ENCODE results near the gene SPNS2.

SPNS2 gene

DNA sequence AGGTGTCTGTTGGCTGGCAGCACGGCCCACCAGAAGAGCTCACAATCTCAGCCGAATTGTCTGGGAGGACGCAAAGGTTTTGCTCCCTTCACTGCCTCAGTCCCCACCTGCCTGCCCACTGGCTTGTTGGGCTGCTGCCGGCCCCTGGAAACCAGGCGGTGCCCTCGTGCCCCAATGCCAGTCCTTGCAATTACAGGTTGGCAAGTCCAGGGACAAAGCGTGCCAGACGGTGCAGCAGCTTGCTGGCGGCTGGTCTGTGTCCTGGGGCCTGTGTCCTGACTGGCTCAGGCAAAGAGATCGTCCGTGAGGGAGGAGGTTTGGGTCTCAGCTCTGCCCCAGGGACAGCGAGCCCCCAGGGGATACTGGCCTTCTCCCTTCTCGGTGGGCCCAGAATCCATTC lies 24.6 kb upstream of the SPNS2 start:
- no peak overlapping the region for H3K9ac ChIP-seq (ENCODE audit: low read length)
- H3K36me3 ChIP-seq (ENCODE audit: insufficient read depth, low read length): no peaks in the 10 kb centered on the region
- H3K27ac ChIP-seq (ENCODE audit: low read depth, low read length): no peak overlapping the region
- H3K27me3 ChIP-seq (ENCODE audit: control insufficient read depth in 1 of 2, insufficient read depth in 2 of 2, low read length in 2 of 2): no peaks in the 10 kb centered on the region
- no peaks in the 10 kb centered on the region for H3K9me3 ChIP-seq (ENCODE audit: low read length)
- no peaks in the 10 kb centered on the region for H3K4me1 ChIP-seq (ENCODE audit: insufficient read depth, low read length)
- no peak overlapping the region for H3K4me3 ChIP-seq (ENCODE audit: low read depth in 1 of 2, low read length in 2 of 2)

DNA sequence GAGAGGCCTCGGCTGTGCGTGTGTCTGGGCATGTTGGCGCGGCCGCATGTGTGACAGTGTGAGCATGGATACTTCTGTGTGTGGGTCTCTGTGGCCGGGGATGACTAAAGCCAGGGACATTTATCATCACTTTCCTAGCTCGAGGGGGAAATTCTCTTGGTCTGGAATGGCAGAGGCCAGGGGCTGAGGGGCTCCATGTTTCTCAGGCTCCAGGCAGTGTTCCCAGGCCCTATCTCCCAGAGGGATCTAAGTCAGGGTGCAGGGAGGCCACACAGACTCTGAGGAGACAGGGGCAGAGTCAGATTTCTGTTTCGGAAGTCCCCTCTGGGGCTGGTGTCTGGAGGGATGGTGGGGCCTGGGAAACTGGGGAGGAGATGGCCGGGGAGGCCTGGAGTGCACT lies 23.7 kb upstream of the SPNS2 start:
- Histone ChIP-seq H3K4me1 (ENCODE audit: insufficient read depth, low read length) (no peaks in the 10 kb centered on the region), H3K27me3 (ENCODE audit: control insufficient read depth in 1 of 2, insufficient read depth in 2 of 2, low read length in 2 of 2) (no peaks in the 10 kb centered on the region), H3K9ac (ENCODE audit: low read length) (no peak overlapping the region), H3K4me3 (ENCODE audit: low read depth in 1 of 2, low read length in 2 of 2) (no peak overlapping the region), H3K36me3 (ENCODE audit: insufficient read depth, low read length) (no peaks in the 10 kb centered on the region), H3K27ac (ENCODE audit: low read depth, low read length) (no peak overlapping the region), H3K9me3 (ENCODE audit: low read length) (no peaks in the 10 kb centered on the region)

GRCh38 chr17:4475463-4475862 lies 23.2 kb upstream of the SPNS2 start:
- H3K4me1 ChIP-seq (ENCODE audit: insufficient read depth, low read length): no peaks in the 10 kb centered on the region
- H3K36me3 ChIP-seq (ENCODE audit: insufficient read depth, low read length): no peaks in the 10 kb centered on the region
- no peak overlapping the region for H3K4me3 ChIP-seq (ENCODE audit: low read depth in 1 of 2, low read length in 2 of 2)
- H3K27me3 ChIP-seq (ENCODE audit: control insufficient read depth in 1 of 2, insufficient read depth in 2 of 2, low read length in 2 of 2): no peaks in the 10 kb centered on the region
- H3K9me3 ChIP-seq (ENCODE audit: low read length): no peaks in the 10 kb centered on the region
- no peak overlapping the region for H3K27ac ChIP-seq (ENCODE audit: low read depth, low read length)
- H3K9ac ChIP-seq (ENCODE audit: low read length): no peak overlapping the region

- no peaks in the 10 kb centered on the region for H3K36me3 ChIP-seq (ENCODE audit: insufficient read depth, low read length)
- no peak overlapping the region for H3K4me3 ChIP-seq (ENCODE audit: low read depth in 1 of 2, low read length in 2 of 2)
- no peaks in the 10 kb centered on the region for H3K27me3 ChIP-seq (ENCODE audit: control insufficient read depth in 1 of 2, insufficient read depth in 2 of 2, low read length in 2 of 2)
- no peaks in the 10 kb centered on the region for H3K4me1 ChIP-seq (ENCODE audit: insufficient read depth, low read length)
- H3K27ac ChIP-seq (ENCODE audit: low read depth, low read length): no peak overlapping the region
- H3K9ac ChIP-seq (ENCODE audit: low read length): no peak overlapping the region
- H3K9me3 ChIP-seq (ENCODE audit: low read length): no peaks in the 10 kb centered on the region
Observed at GRCh38 chr17:4476017-4476416, 22.7 kb upstream of the SPNS2 start.

DNA sequence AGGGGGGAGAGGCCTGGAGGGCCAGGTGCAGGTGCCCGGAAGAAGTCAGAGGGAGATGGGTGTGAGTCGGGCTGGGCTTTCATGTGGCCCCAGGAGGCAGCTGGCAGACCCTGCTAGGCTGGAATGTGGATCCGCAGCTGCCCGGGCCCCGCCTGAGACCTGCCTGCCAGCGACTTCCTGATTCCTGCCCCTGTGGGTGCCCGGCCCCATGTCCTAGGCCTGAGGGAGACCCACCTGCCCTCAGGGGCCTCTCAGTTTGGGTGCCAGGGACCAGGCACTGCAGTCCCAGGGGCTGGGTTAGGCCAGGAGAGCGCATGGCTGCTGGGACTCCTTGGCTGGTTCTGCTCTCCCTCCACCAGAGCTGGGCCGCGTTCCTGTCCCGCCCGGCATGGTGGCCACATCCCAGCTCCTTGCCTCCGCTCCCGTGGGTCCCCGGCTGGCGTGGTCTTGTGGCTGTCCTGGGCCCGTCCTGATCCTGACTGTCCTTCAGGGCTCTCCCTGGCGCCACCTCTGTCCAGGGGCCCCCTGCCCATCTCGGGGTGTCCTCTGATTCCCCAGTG lies 22.1 kb upstream of the SPNS2 start:
- Histone ChIP-seq H3K36me3 (ENCODE audit: insufficient read depth, low read length) (no peaks in the 10 kb centered on the region), H3K4me3 (ENCODE audit: low read depth in 1 of 2, low read length in 2 of 2) (no peak overlapping the region), H3K9me3 (ENCODE audit: low read length) (no peaks in the 10 kb centered on the region), H3K27me3 (ENCODE audit: control insufficient read depth in 1 of 2, insufficient read depth in 2 of 2, low read length in 2 of 2) (no peaks in the 10 kb centered on the region), H3K9ac (ENCODE audit: low read length) (no peak overlapping the region), H3K27ac (ENCODE audit: low read depth, low read length) (no peak overlapping the region), H3K4me1 (ENCODE audit: insufficient read depth, low read length) (no peaks in the 10 kb centered on the region)

GRCh38 chr17:4477255-4477791 lies 21.4 kb upstream of the SPNS2 start:
- H3K4me3 ChIP-seq (ENCODE audit: low read depth in 1 of 2, low read length in 2 of 2): no peak overlapping the region
- no peaks in the 10 kb centered on the region for H3K9me3 ChIP-seq (ENCODE audit: low read length)
- no peak overlapping the region for H3K27ac ChIP-seq (ENCODE audit: low read depth, low read length)
- H3K27me3 ChIP-seq (ENCODE audit: control insufficient read depth in 1 of 2, insufficient read depth in 2 of 2, low read length in 2 of 2): no peaks in the 10 kb centered on the region
- H3K9ac ChIP-seq (ENCODE audit: low read length): no peak overlapping the region
- no peaks in the 10 kb centered on the region for H3K4me1 ChIP-seq (ENCODE audit: insufficient read depth, low read length)
- H3K36me3 ChIP-seq (ENCODE audit: insufficient read depth, low read length): no peaks in the 10 kb centered on the region

- H3K27ac ChIP-seq (ENCODE audit: low read depth, low read length): no peak overlapping the region
- H3K27me3 ChIP-seq (ENCODE audit: control insufficient read depth in 1 of 2, insufficient read depth in 2 of 2, low read length in 2 of 2): no peaks in the 10 kb centered on the region
- H3K9ac ChIP-seq (ENCODE audit: low read length): no peak overlapping the region
- H3K4me1 ChIP-seq (ENCODE audit: insufficient read depth, low read length): no peaks in the 10 kb centered on the region
- no peaks in the 10 kb centered on the region for H3K9me3 ChIP-seq (ENCODE audit: low read length)
- no peak overlapping the region for H3K4me3 ChIP-seq (ENCODE audit: low read depth in 1 of 2, low read length in 2 of 2)
- H3K36me3 ChIP-seq (ENCODE audit: insufficient read depth, low read length): no peaks in the 10 kb centered on the region
Observed at GRCh38 chr17:4478318-4478830, 20.3 kb upstream of the SPNS2 start.

DNA sequence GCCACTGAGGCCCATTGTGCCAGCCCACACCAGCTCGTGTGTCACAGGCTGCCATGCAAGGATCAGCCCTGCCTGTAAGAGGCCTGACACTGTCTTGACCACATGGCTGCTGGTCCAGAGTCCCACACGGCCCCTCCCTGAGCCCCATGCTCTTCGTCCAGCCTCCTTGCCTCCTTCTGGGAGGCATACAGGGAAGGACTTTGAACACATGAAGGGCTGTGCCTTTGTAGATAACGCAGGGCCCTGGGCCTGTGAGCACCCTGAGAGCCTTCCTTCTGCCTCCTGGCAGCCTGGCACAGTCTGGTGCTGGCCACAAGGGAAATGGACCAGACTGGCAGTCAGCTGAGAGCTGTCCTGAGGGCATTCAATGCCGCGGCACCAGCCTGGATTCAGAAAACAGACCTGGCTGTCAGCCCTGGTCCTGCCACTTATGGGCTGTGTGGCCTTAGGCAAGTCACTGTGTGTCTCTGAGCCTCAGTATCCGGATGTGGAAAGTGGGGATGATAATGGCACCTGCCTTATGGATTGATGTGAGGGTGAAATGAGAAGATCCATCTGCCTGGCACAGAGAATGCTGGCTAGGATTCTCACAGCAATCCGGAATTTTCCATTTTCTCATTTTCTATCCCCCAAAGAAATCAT lies 19.2 kb upstream of the SPNS2 start:
- Histone ChIP-seq H3K27ac (ENCODE audit: low read depth, low read length) (no peak overlapping the region), H3K36me3 (ENCODE audit: insufficient read depth, low read length) (no peaks in the 10 kb centered on the region), H3K4me3 (ENCODE audit: low read depth in 1 of 2, low read length in 2 of 2) (no peak overlapping the region), H3K9me3 (ENCODE audit: low read length) (no peaks in the 10 kb centered on the region), H3K4me1 (ENCODE audit: insufficient read depth, low read length) (no peaks in the 10 kb centered on the region), H3K9ac (ENCODE audit: low read length) (no peak overlapping the region), H3K27me3 (ENCODE audit: control insufficient read depth in 1 of 2, insufficient read depth in 2 of 2, low read length in 2 of 2) (no peaks in the 10 kb centered on the region)

GRCh38 chr17:4479982-4480751 lies 18.5 kb upstream of the SPNS2 start:
- Histone ChIP-seq H3K9ac (ENCODE audit: low read length) (no peak overlapping the region), H3K27me3 (ENCODE audit: control insufficient read depth in 1 of 2, insufficient read depth in 2 of 2, low read length in 2 of 2) (no peaks in the 10 kb centered on the region), H3K27ac (ENCODE audit: low read depth, low read length) (no peak overlapping the region), H3K4me1 (ENCODE audit: insufficient read depth, low read length) (no peaks in the 10 kb centered on the region), H3K4me3 (ENCODE audit: low read depth in 1 of 2, low read length in 2 of 2) (no peak overlapping the region), H3K9me3 (ENCODE audit: low read length) (no peaks in the 10 kb centered on the region), H3K36me3 (ENCODE audit: insufficient read depth, low read length) (no peaks in the 10 kb centered on the region)

GRCh38 chr17:4480929-4481898 lies 17.5 kb upstream of the SPNS2 start:
- Histone ChIP-seq H3K9ac (ENCODE audit: low read length) (no peak overlapping the region), H3K27ac (ENCODE audit: low read depth, low read length) (no peak overlapping the region), H3K9me3 (ENCODE audit: low read length) (no peaks in the 10 kb centered on the region), H3K27me3 (ENCODE audit: control insufficient read depth in 1 of 2, insufficient read depth in 2 of 2, low read length in 2 of 2) (no peaks in the 10 kb centered on the region), H3K4me3 (ENCODE audit: low read depth in 1 of 2, low read length in 2 of 2) (no peak overlapping the region), H3K36me3 (ENCODE audit: insufficient read depth, low read length) (no peaks in the 10 kb centered on the region), H3K4me1 (ENCODE audit: insufficient read depth, low read length) (no peaks in the 10 kb centered on the region)
